Ureter (tissue), 1 donor: ENCODE data around the gene KIF1A. TPM values are rescaled to one million over a fixed set of nuclear protein-coding genes. Genes with fewer than 3 reads are reported as not detected.
"Not testable (repeated sequence)": the region's sequence is repeated elsewhere in the genome, so short reads cannot be mapped to it uniquely, and the experiment has no call there.

Source experiments
- DNase-seq: peaks from one replicate; pipeline ENCODE4 v3.0.0-alpha.2; 2020; ENCODE audit warnings: low spot score
- total RNA-seq: library from RNA; stranded (reverse); gene quantifications from one replicate; pipeline ENCODE4 v1.2.4, GENCODE V29; 2023
- donor health status: DM: yes; HTN: yes; CAD: no.

KIF1A gene
- total RNA-seq, 1 donor from 2014 or later = 1.2 TPM

- no peak for DNase-seq
Measured at GRCh38 chr2:240787521-240788472, 32.2 kb downstream of the KIF1A start.

GRCh38 chr2:240786871-240787311 lies 33.1 kb downstream of the KIF1A start:
- DNase-seq = no peak

GRCh38 chr2:240786355-240786841 lies 33.6 kb downstream of the KIF1A start:
- DNase-seq = no peak

DNA sequence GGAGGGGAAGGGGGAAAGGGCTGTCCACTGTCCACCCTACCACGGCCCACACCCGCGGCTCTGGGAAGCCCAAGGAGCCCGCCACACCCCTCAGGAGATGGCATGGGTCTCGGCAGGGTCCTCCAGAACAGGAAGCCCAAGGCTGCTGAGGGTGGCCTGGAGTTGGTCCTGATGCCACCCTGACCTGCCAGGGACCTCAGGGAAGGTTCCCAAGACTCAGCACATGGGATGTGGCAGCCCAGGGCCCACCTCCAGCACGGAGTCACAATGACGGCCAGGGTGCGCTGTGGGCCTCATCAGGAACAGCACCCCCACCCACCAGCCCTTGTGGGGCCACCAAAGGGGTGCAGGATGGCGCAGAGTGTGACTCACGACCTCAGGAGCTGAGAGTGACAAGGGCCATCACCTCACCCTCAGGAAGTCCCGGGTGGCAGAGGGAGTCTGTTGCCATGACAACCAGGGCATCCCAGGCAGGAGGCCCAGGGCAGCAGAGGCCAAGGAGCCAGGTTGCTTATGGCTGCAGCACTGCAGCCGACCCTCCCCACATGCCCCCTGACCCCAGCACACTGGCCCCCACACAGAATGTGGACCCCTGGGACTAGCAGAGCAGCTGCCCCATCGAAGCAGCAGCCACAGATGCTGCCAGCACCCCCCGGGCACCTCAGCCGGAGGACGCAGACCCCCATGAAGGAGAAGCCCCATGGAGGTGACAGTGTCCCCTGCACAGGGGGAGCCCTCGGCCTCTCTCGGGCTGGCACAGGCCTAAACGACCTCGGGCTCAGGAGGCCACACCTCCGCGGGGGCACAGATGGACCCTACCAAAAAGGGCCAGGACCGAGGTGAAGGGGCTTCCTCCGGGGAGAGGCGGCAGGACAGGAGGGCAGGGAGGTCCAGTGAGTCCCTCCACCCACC lies 34.3 kb downstream of the KIF1A start:
- DNase-seq = no peak

- DNase-seq = no peak
Measured at GRCh38 chr2:240784629-240785423, 35.2 kb downstream of the KIF1A start.

- DNase-seq = no peak
Measured at GRCh38 chr2:240783819-240784621, 36.0 kb downstream of the KIF1A start.

DNA sequence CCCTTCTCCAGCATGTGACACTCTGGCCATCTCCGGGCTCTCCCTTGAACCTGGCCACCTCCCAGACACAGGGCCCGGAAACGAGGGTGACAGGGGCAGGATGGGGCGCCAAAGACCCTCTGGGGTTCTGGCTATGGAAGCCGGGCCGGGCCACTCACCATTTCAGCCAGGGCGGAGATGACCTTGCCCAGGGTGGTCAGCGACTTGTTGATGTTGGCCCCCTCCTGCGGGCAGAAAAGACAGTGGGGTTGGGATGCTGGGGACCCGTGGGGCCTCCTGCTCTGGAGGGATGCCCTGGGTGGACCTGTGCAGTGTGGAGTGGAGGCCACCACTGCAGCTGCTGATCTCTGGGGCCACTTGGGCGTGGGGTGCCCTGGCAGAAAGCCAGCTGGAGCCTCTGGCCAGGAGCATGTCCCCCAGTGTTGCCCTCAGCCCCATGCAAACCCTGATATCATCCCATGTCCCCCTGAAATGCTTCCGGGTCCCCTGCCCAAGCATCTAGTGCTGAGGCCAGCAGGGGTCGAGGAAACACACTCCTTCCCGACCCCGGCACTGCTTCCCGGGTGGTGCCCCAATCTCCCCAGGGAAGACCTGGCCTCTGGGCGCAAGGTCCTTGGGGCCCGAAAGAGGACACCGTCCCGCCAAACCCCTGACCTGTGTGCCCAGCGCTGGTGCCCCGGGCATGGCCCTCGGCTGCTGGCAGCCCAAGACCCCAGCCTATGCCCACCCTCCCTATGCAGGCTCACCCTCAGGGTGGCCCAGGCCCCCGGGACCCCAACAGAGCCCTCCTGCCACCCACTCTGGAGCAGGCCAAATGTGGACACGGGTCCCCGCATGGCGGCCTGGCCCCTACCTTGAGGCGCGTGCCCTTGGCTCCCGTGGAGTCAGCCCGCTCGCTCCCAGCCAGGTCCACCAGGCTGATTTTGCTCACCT lies 36.9 kb downstream of the KIF1A start:
- DNase-seq = no peak

- no peak for DNase-seq
Measured at GRCh38 chr2:240782221-240782885, 37.7 kb downstream of the KIF1A start.

GRCh38 chr2:240781471-240782220 lies 38.4 kb downstream of the KIF1A start:
- DNase-seq = no peak

DNA sequence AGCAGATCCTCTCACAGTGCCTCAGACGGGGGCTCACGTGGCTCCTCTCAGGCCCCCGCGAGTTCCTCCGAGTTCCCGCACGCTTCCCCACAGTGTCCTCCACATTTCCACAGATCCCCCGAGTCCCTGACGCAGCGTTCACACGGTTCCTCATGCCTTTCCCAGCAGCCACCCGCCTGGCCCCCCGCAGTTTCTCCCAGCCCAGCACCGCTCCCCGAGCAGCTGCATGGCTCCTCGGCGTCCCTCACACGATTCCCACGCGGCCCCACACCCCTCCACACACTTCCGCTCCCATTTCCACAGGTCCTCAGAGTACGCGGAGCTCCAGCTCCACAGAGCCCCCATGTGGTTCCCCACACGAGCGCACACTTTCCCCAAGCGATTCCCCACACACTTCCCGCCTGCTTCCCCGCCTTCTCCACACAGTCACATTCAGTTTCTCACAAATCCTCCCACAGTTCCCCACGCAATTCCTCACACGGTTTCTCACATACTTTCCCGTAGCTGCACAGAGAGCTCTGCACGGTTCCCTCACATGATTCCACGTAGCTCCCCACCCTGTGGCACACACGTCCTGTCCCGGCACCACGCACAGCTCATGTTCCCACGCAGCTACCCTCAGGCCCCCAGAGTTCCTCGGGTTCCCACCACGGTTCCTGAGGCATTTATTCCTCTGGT lies 39.9 kb downstream of the KIF1A start:
- no peak for DNase-seq

GRCh38 chr2:240779250-240779832 lies 40.7 kb downstream of the KIF1A start:
- not testable (repeated sequence) for DNase-seq

DNA sequence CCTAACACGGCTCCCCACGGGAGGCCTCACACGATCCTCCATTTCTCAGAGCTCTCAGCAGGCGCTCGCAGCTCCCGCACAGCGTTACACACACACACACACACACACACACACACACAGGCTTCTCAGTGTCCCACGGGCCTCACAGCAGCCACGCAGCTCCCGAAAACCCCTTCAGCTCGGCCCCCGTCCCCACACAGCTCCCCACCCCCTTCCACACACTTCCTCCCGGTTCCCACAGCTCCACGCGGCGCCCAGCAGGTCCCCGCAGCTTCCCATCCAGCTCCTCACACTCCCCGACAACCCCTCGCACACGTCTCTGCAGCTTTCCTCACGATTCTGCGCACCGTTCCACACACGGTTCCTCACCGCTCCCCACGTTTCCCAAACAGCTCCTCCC lies 41.6 kb downstream of the KIF1A start:
- no peak for DNase-seq

DNA sequence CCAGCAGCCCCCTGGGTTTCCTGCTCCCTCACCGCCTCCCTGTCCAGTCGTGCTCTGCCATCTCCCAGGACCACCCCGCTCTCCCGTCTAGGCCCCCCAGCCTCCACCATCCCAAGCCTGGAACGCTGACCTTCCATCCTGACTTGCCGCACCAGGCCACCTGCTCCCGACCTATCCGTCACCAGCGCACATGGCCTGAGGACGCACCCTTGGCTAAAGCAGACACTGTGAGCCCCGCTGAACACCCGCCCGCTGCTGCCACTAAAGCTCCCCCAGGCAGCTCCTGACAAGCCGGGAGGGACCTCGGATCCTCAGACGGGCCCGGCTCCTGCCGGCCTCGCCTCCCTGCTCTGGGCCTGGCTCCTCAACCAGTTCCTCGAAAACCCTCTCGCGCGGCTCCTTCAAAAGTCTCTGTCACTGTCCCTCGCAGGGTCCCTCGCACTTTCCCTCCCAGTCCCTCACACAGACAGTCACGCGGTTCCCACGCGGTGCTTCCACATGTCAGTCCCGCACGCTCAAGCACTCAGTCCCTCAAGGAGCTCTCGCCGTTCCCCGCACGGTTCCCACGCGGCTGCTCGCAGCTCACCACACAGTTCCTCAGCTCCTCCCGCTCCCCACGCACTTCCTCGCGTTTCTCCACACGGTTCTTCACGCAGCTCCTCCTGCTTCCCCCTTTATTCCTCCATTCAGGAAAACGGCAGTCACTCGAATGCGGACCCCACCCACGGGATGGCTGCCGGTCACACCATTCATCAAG lies 42.4 kb downstream of the KIF1A start:
- DNase-seq = no peak

GRCh38 chr2:240775905-240776304 lies 44.1 kb downstream of the KIF1A start:
- no peak for DNase-seq

- no peak for DNase-seq
Measured at GRCh38 chr2:240774856-240775255, 45.2 kb downstream of the KIF1A start.

DNA sequence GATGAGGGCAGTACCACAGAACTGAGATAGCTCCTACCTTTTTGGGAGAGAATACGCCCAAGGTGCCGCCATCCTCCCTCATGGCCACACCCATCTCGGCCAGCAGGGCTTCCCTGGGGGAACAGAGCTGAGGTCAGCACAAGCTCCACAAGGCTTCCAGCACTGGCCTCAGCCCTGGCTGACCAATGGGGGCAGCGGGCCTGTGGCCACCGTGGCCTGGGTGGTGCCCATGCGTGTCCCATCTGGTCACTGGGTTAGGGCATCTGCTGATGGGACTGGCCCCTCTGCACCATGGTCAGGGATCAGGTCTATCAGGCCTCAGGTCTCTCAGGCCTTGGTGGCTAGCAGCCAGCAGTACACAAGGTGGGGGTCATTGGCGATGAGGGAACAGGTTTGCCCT lies 50.9 kb downstream of the KIF1A start:
- no peak for DNase-seq
